Inflammatory macrophage treated with lipopolysaccharide for 1 hour (primary cell): ENCODE data around the gene ANTXRL.
"Not testable (repeated sequence)": the region's sequence is repeated elsewhere in the genome, so short reads cannot be mapped to it uniquely, and the experiment has no call there.

Experiments
- DNase-seq, 2 donors: peaks; one replicate each; pipeline ENCODE4 v3.0.0-alpha.2; 2020 to 2022

Gene ANTXRL

GRCh38 chr10:46286991-46287693 lies at the start of gene ANTXRL:
Gene ANTXRL, plus strand, starts transcription at chr10:46286997. Its CDS starts 266 bp downstream, at chr10:46287263.
- DNase-seq = no peak

- DNase-seq = no peak
Observed at GRCh38 chr10:46237815-46238510, 48.8 kb upstream of the ANTXRL start.

DNA sequence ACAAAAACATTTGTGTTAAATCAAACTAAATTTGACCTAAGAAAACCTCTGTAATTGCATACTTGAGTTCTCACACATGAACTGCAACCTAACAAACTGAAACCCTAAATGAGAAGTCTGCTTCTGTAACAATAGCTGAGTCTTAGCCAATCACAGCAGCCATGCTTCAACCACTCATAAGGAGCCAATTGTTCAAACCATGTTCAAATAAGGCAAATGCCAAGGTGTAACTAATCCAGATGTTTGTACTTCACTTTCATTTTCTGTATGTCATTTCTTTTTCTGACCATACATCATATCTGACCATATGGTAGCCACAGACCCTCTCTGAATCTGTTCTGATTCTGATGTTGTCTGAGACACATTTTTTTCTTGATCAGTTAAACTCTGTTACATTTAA lies 47.5 kb upstream of the ANTXRL start:
- peak; percentile 16 to 31 for DNase-seq

GRCh38 chr10:46239993-46240683 lies 46.7 kb upstream of the ANTXRL start:
- DNase-seq = no peak

- no peak for DNase-seq
Observed at GRCh38 chr10:46240684-46241565, 45.9 kb upstream of the ANTXRL start.

DNA sequence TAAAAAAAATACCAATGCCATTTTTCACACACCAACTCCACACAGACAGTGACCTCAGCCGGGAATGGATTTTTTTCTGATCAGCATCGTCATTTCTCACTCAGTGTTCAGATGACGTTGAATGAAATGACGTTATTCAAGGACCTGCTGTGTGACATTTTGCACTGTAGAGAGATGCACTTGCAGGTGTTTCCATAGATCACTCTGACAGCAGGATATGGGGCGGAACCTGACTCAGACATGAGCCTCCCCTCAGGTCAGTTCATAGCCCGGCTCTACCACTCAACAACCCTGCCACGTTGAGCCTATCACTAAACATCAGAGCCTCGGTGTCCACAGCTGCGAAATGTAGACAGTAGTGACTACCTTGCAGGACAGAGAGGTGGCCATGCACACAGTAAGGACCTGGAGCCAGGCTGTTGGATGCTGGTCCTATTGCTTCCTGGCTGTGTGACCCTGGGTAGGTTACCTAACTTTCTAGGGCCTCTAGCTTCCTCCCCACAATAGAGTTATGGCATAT lies 41.4 kb upstream of the ANTXRL start:
- no peak for DNase-seq

- not testable (repeated sequence) for DNase-seq
Observed at GRCh38 chr10:46246400-46247180, 40.2 kb upstream of the ANTXRL start.

DNA sequence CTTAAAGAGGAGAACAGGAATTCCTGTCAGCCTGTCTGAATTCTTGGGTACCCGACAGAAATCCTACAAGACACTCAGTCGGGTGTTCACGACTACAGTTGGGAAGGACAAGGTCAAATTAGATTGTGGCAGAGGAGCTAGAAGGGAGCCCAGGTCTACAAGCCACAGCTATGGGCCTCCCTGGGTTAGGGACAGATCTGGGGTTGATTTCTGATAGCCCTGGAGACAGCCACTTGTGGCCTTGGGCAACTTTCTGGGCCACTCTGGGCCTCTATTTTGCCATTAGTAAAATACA lies 39.7 kb upstream of the ANTXRL start:
- DNase-seq = no peak

GRCh38 chr10:46247808-46248569 lies 38.8 kb upstream of the ANTXRL start:
- DNase-seq = no peak

DNA sequence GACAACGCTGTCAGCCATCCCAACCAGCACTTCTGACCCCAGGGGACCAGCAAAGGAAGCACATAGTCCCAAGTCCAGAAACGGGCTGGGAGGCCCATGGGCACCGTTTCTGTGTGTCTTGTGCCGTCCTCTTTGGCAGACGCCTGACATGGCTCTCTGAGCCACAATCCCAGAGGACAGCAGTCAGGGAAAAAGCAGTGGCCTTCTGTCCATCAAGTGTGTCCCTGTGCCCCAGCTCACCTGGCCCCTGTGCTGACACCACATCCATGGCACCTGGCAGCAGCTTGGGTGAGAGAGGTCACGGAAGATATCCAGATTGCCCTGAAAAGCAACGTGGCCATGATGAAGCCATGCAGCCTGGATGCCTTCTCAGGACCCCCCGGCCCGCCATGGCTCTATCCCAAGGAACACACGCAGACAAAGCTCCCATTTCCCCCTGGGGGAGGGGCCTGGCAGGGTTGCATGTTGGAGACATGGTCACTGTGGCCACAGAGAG lies 38.1 kb upstream of the ANTXRL start:
- no peak for DNase-seq

GRCh38 chr10:46249617-46250344 lies 37.0 kb upstream of the ANTXRL start:
- not testable (repeated sequence) for DNase-seq

- DNase-seq = no peak
Observed at GRCh38 chr10:46250481-46250880, 36.3 kb upstream of the ANTXRL start.

DNA sequence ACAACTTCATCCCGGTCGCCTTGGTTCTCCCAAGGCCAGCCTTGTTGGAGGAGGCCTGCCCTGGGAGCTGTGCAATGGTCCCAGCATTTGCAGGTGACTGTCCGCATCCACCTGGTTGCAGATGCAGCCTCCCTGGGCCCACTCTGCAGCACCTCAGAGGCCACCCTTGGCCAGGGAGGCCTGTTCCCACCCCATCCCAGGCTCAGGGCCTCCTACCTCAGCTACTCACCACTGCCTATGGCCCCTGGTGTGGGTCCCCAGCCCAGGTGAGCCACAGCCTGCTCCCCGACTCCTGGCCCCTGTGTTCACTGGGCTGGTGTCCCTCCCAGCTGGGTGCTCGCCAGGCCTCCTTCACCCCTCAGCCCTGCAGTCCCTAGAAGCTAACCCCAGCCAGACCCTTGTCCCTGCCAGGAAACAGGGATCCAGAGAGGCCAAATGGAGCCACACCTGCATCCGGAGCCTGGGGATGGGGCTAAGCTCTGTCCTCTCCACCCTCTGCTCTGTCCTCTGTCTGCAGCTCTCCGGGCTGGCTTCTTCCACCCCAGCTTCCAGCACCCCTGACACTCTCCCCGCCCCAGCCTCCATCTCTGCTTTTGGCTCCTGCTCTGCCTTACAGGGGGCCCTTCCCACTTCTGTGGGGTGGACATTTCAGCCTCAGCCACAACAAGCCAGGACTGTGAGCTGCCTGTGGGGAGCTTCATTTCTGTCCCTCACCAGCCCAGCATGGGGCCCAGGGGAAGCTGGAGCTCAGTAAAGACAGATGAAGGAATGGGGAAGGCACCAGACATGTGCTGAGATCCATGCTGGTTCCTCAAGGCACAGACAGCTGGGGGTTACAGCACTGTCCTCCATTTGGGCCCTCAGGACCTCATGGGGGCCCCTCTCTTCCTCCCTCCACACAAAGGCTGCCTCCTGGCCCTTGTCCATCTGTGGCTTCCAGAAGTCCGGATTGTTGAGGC lies 35.6 kb upstream of the ANTXRL start:
- DNase-seq = no peak

GRCh38 chr10:46251857-46252847 lies 34.6 kb upstream of the ANTXRL start:
- no peak for DNase-seq

DNA sequence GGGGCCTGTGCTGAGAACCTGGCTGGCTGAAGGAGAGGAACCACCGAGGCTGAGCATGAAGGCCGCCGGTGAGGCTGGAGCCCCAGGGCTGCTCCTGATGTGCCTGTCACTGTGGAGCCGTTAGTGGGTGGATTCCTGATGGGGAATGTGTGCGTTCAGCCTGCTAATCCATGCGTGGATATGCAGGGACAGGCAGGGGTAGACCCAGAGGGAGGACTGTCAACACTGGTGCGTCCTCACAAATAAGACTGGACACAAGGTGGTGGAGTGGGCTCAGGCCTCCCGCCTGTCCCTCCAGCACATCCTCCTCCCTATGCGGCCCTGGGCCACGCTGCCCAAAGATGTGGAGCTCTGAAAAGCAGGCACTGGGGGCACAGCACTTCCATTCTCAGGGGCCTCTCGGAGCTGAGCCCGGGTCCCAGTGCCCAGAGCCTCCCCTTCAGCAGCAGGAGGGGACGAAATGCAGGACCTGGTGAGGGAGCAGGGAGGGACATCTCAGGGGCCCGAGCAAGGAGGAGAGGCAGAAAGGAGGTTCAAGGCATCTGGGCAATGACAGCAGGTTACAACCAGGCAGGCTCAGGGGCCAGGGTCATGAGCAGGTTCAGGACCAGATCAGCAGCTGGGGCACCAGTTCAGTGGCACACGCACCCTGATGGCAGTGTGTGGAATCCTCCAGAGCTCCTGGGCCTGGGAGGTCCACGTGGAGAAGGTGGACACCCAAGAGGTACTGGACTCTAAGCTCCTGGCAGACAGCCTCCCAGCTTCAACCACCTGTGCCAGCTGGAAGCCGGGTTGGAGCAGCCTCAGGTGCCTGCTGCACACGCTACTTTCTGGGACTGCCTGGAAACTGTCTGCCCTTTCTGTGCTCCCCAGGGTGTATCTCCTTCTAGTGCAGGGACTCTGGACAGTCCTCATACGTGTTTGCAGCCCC lies 33.5 kb upstream of the ANTXRL start:
- no peak for DNase-seq

- DNase-seq = no peak
Observed at GRCh38 chr10:46254007-46254383, 32.8 kb upstream of the ANTXRL start.

GRCh38 chr10:46254467-46254866 lies 32.3 kb upstream of the ANTXRL start:
- DNase-seq = no peak
